Measurements from ENCODE around the gene NCAM2.
"Not testable (repeated sequence)": the region's sequence is repeated elsewhere in the genome, so short reads cannot be mapped to it uniquely, and the experiment has no call there.

- not testable (repeated sequence) for TF ChIP-seq CTCF (IDR thresholded peaks at IDR 0.05; ENCODE audit: low read length); EZH2 (IDR thresholded peaks at IDR 0.05; ENCODE audit: borderline replicate concordance, low read length)
These were observed 151.2 kb downstream of the NCAM2 start for GRCh38 chr21:21149445-21149844.

Measured in OCI-LY1 (cell line).